ENCODE data around the gene HOXB3.

The HOXB3 gene

GRCh38 chr17:48596735-48597527 lies 6.9 kb upstream of the HOXB3 start:
- peak overlapping the region; percentile 65 for H3K4me3 ChIP-seq (ENCODE audit: control insufficient read depth, low read depth, low read length)
- no peak for TF ChIP-seq CTCF (conservative IDR thresholded peaks at IDR 0.05; ENCODE audit: control insufficient read depth, insufficient read depth, low read depth, low read length)
- peak; percentile 72 for DNase-seq (ENCODE audit: low read depth)

- DNase-seq (ENCODE audit: low read depth): no peak
- H3K4me3 ChIP-seq (ENCODE audit: control insufficient read depth, low read depth, low read length): peak overlapping the region; percentile 65
- TF ChIP-seq CTCF (conservative IDR thresholded peaks at IDR 0.05; ENCODE audit: control insufficient read depth, insufficient read depth, low read depth, low read length): no peak
Measured at GRCh38 chr17:48596000-48596734, 6.1 kb upstream of the HOXB3 start.

GRCh38 chr17:48595278-48595999 lies 5.4 kb upstream of the HOXB3 start:
- no peak for DNase-seq (ENCODE audit: low read depth)
- TF ChIP-seq CTCF (conservative IDR thresholded peaks at IDR 0.05; ENCODE audit: control insufficient read depth, insufficient read depth, low read depth, low read length): no peak
- no peak overlapping the region for H3K4me3 ChIP-seq (ENCODE audit: control insufficient read depth, low read depth, low read length)

- no peak for TF ChIP-seq CTCF (conservative IDR thresholded peaks at IDR 0.05; ENCODE audit: control insufficient read depth, insufficient read depth, low read depth, low read length)
- DNase-seq (ENCODE audit: low read depth): no peak
- H3K4me3 ChIP-seq (ENCODE audit: control insufficient read depth, low read depth, low read length): peak overlapping the region; percentile 7
Measured at GRCh38 chr17:48594538-48595277, 4.7 kb upstream of the HOXB3 start.

- H3K4me3 ChIP-seq (ENCODE audit: control insufficient read depth, low read depth, low read length): peak overlapping the region; percentile 46
- DNase-seq (ENCODE audit: low read depth): peak; percentile 90
- peak; percentile 76 for TF ChIP-seq CTCF (conservative IDR thresholded peaks at IDR 0.05; ENCODE audit: control insufficient read depth, insufficient read depth, low read depth, low read length)
Measured at GRCh38 chr17:48593840-48594537, 3.9 kb upstream of the HOXB3 start.
